HG03558 (cell line): Measurements from ENCODE around the gene MAX.

Source experiments
- ATAC-seq: cut with Tn5 transposase; IDR thresholded peaks from one replicate; pipeline ENCODE4 v1.9.1; 2021; ENCODE audit warnings: moderate number of reproducible peaks; ENCODE audit not compliant: unreplicated experiment; ENCODE audit errors: extremely low read depth

The MAX gene

GRCh38 chr14:65074449-65075150 is 27.7 kb downstream of the MAX start:
- no peak for ATAC-seq

- ATAC-seq: no peak
Observed at GRCh38 chr14:65073605-65074201, 28.6 kb downstream of the MAX start.

GRCh38 chr14:65072937-65073336 is 29.4 kb downstream of the MAX start:
- no peak for ATAC-seq

- ATAC-seq: no peak
Observed at GRCh38 chr14:65072256-65072655, 30.1 kb downstream of the MAX start.

- ATAC-seq: no peak
Observed at GRCh38 chr14:65071544-65071943, 30.8 kb downstream of the MAX start.

GRCh38 chr14:65070471-65070976 is 31.8 kb downstream of the MAX start:
- ATAC-seq: no peak

GRCh38 chr14:65069874-65070413 is 32.4 kb downstream of the MAX start:
- no peak for ATAC-seq

GRCh38 chr14:65065719-65066118 is 36.6 kb downstream of the MAX start:
- no peak for ATAC-seq

- ATAC-seq: no peak
Observed at GRCh38 chr14:65062096-65063075, 39.9 kb downstream of the MAX start.

- ATAC-seq: no peak
Observed at GRCh38 chr14:65057695-65058094, 44.6 kb downstream of the MAX start.

- ATAC-seq: no peak
Observed at GRCh38 chr14:65054471-65055085, 47.7 kb downstream of the MAX start.

- no peak for ATAC-seq
Observed at GRCh38 chr14:65053466-65053865, 48.9 kb downstream of the MAX start.

GRCh38 chr14:65052832-65053231 is 49.5 kb downstream of the MAX start:
- ATAC-seq: no peak

GRCh38 chr14:65045709-65046108 is 56.6 kb downstream of the MAX start:
- ATAC-seq: no peak

GRCh38 chr14:65045006-65045405 is 57.3 kb downstream of the MAX start:
- no peak for ATAC-seq

GRCh38 chr14:65044596-65044959 is 57.7 kb downstream of the MAX start:
- ATAC-seq: no peak

GRCh38 chr14:65043893-65044595 is 58.3 kb downstream of the MAX start:
- no peak for ATAC-seq

- no peak for ATAC-seq
Observed at GRCh38 chr14:65042731-65043372, 59.5 kb downstream of the MAX start.

GRCh38 chr14:65042296-65042695 is 60.0 kb downstream of the MAX start:
- ATAC-seq: no peak
